ENCODE measurements around the gene NDUFB2.

NDUFB2 gene

DNA sequence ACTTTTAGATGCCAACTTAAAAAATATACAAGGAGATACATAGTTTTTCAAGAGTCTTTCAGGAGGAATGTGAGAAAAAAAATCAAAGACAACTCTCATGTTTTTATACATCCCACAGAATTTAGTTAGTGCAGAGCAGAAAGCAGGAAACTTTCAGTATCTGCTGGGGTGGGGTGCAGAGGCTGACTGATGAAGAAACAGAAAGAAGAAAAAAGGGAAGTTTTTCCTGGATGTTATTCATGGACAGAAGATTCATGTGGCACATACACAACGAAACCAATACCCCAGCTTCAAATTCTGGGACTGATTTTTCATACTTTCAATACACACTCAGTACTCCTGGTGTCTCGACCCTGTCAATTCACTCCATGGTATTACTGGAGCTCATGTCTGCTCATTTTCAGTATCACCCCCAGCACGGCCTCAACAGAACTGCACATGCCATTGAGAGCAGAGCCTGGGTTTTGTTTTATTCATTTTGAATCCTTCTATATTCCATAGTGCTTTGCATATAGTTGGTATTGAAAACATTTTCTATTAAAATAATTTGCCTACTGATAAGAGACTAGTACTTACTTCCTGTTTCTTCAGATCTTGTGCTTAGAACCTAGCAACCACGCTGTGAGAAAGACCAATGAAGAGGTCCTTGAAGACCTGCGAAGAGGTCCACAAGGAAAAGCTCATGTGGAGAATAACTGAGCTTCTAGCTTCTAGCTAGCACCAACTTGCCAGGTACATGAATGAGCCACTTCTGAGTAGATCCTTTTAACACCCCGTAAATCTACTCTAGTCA, 49.0 kb downstream of the NDUFB2 start:
- ATAC-seq: no peak

- no peak for ATAC-seq
These were observed 50.2 kb downstream of the NDUFB2 start for GRCh38 chr7:140746751-140747150.

DNA sequence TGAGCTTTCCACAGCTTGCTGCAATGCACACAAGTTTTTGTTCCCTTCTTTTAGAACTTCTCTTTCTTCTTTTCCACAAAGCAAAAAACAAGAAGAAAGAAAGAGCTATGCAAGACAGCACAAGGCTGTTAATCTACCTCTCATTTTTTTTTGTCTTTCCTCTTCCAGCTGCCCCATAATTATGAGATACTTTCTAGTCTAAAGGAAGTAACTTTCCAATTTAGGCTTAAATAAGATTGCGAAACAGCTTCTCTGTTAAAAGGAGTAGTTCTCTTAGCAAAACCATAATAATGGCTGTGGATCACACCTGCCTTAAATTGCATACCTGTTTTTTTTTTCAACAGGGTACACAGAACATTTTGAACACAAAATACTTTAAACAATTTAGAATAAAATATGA, 56.0 kb downstream of the NDUFB2 start:
- no peak for ATAC-seq

DNA sequence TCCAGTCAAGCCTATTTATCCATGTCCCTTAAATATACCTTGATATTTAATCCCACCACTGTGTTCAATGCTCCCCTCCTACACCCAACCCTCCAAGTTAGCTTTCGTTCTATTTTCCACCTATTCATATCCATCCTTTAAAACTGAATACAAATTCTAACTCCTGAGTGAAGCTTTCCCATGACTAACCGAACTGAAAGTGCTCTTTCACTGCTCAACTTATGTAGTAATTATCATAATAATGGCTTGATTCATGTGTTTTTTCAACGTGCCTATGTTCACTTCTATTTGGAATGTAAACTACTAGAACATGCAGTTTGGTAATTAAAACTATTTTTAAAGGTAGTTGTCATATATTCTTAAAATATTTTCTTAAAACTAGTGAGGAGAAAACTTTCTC, 58.0 kb downstream of the NDUFB2 start:
- ATAC-seq: no peak

Measured in activated CD4-positive, CD25-positive, alpha-beta regulatory T cell treated with anti-CD3 and anti-CD28 coated beads, Interleukin-2, amount 50 U/mL, for 24 hours (primary cell).